ENCODE measurements around the gene CTCF. TPM values are rescaled to one million over a fixed set of nuclear protein-coding genes. Genes with fewer than 3 reads are reported as not detected.

The CTCF gene
- total RNA-seq, 4 donors from 2014 or later, result 36.2 to 50.1 (median 46.9) TPM

GRCh38 chr16:67666032-67666551, 103.8 kb downstream of the CTCF start:
- peaks cover 40% of the 10 kb centered on the region for H3K4me1 ChIP-seq
- peak overlapping the region; percentile 83 for H3K27ac ChIP-seq
- H3K4me3 ChIP-seq, result peak overlapping the region; percentile 91
- TF ChIP-seq POLR2AphosphoS5 (IDR thresholded peaks at IDR 0.05), result no peak
- peak in 1 of 2 donors; percentile 77 for DNase-seq (ENCODE audit: low spot score in 2 of 2)
- H3K9me3 ChIP-seq, result no peaks in the 10 kb centered on the region
- no peaks in the 10 kb centered on the region for H3K27me3 ChIP-seq
- WGBS, result 0% methylated on average over 2 of the region's 46 CpGs
- peaks cover 14% of the 10 kb centered on the region for H3K36me3 ChIP-seq

DNA sequence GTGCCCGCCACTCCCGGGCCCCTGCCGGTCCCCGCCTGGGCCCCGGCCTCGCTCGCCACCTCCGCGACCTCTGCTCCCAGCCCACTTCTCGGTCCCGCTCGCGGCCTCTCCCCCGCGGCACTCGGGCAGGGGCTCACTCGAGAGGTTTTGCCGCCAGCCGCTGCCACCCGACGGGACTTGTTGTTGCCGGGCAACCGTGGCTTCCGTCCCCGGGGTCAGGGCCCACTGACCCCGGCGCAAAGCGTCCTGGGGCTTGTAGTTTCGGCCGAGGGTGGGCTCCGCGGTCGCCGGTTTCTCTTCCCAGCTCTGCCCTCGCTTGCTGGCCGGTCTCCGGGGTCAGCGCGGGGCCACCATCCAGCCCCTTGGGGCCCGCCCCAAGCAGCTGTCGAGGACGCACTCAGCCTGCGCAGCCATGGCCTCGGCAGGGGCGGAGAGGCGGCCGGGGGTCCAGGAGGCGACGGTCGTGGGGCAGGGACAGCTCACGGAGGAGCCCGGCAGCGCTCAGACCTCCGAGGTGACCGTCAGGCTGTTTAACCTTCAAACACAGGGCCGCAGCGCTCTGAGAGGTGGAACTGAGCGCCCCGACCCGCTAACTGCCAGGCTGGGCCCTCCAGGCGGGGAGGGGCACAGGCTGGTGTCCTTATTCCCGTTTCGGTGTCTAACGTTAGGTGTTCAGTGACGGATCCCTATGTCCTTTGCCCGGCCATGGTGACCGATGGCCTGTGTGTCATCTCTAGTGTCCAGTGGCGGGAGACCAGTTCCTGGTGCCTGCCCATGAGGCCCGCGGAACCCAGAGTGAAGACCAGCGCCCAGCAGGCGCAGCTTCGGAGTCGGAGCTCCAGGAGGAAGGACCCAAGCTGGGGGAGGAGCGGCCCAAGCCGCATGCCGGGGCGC, 104.5 kb downstream of the CTCF start, which contains the start of the genes C16orf86 and ENKD1:
C16orf86 (plus strand) TSS at position 256 of the 894 bp plus-strand sequence; CDS start at position 413, 157 bp downstream.
ENKD1 (minus strand) TSS at position 192 of the 894 bp plus-strand sequence. CDS start 308 bp downstream, outside the sequence.
- H3K27me3 ChIP-seq, result no peaks in the 10 kb centered on the region
- 2% methylated on average over 13 of the region's 78 CpGs for WGBS
- peak within 1 kb of the TSS; percentile 91 for H3K4me3 ChIP-seq
- peak in 1 of 3 donors; percentile 9 for TF ChIP-seq POLR2AphosphoS5 (IDR thresholded peaks at IDR 0.05)
- no peak for TF ChIP-seq CTCF (IDR thresholded peaks at IDR 0.05)
- no peak for TF ChIP-seq POLR2A (IDR thresholded peaks at IDR 0.05)
- peak within 1 kb of the TSS; percentile 83 for H3K27ac ChIP-seq
- H3K9me3 ChIP-seq, result no peaks in the 10 kb centered on the region
- peaks cover 33% of the 10 kb centered on the region for H3K4me1 ChIP-seq
- DNase-seq (ENCODE audit: low spot score in 2 of 2), result peak; percentile 90 to 92
- peaks cover 14% of the 10 kb centered on the region for H3K36me3 ChIP-seq

DNA sequence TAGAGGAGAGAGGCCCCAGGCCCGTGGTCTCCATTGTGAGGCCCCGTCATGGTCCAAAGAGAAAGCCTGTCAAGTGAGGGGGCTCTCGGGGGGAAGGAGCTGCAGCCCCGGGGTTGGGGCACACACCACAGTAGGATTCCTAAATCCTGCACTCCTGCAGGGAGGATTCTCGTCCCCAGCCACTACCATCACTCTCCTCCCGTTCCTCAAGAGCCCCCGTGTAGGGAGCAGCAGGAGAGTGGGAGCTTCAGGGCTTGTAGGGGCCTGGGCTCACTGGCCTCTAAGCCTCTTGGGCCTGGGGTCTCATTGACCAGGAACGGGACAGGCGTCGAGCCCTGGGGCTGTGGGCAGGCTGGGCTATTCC, 105.1 kb downstream of the CTCF start:
- peak overlapping the region; percentile 91 for H3K4me3 ChIP-seq
- H3K4me1 ChIP-seq, result peaks cover 36% of the 10 kb centered on the region
- WGBS, result 9% methylated on average over 4 of the region's 10 CpGs
- no peak for TF ChIP-seq POLR2A (IDR thresholded peaks at IDR 0.05)
- no peak for TF ChIP-seq POLR2AphosphoS5 (IDR thresholded peaks at IDR 0.05)
- TF ChIP-seq CTCF (IDR thresholded peaks at IDR 0.05), result no peak
- TF ChIP-seq EP300 (IDR thresholded peaks at IDR 0.05), result no peak
- H3K9me3 ChIP-seq, result no peaks in the 10 kb centered on the region
- no peak for DNase-seq (ENCODE audit: low spot score in 2 of 2)
- H3K27ac ChIP-seq, result peak overlapping the region; percentile 83
- H3K36me3 ChIP-seq, result peaks cover 13% of the 10 kb centered on the region
- no peaks in the 10 kb centered on the region for H3K27me3 ChIP-seq

DNA sequence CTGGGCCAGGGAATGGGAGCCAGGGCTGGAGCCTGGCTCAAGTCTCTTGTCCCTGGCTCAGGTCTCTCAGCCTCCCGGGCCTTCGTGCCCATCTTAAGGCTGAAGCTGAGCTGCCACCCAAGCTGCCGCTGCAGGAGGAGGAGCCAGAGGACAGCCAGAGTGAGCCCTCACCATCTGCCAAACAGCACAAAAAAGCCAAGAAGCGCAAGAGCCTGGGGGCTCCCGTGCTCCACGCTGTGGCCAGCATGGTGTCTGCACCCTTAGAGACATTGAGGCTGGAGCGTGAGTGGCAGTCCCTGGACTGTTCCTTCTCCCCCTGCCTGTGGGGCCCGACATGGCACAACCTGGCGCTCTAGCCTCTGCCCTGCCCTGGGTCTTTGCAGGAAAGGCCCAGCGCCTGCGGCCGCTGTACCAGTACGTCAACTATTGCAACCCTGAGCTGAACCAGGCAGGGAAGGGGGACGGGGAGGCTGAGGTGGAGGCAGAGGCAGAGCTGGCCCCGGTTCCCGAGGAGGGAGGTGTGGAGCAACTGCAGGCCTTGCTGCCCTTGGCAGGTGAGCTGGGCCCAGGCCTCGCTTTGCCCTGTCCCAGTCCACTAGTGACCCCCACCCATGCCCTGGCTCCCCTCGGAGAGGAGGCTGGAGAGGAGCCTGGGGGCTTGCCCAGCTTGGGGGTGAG, 105.6 kb downstream of the CTCF start:
- peak overlapping the region; percentile 83 for H3K27ac ChIP-seq
- peak; percentile 80 to 91 for TF ChIP-seq CTCF (IDR thresholded peaks at IDR 0.05)
- no peak for TF ChIP-seq POLR2A (IDR thresholded peaks at IDR 0.05)
- TF ChIP-seq POLR2AphosphoS5 (IDR thresholded peaks at IDR 0.05), result no peak

GRCh38 chr16:67668495-67669157, 106.3 kb downstream of the CTCF start:
- peaks cover 3% of the 10 kb centered on the region for H3K36me3 ChIP-seq
- no peak overlapping the region for H3K4me3 ChIP-seq
- no peaks in the 10 kb centered on the region for H3K27me3 ChIP-seq
- no peak overlapping the region for H3K27ac ChIP-seq
- TF ChIP-seq POLR2AphosphoS5 (IDR thresholded peaks at IDR 0.05) (no peak), POLR2A (IDR thresholded peaks at IDR 0.05) (no peak), EP300 (IDR thresholded peaks at IDR 0.05) (no peak), CTCF (IDR thresholded peaks at IDR 0.05) (no peak)
- peaks cover 47% of the 10 kb centered on the region for H3K4me1 ChIP-seq
- WGBS, result 82% methylated on average over 6 of the region's 6 CpGs
- DNase-seq (ENCODE audit: low spot score in 2 of 2), result no peak
- H3K9me3 ChIP-seq, result no peaks in the 10 kb centered on the region

More for the DNA sequence above, 105.6 kb downstream of the CTCF start:
- Histone ChIP-seq H3K27me3 (no peaks in the 10 kb centered on the region), H3K4me1 (peaks cover 40% of the 10 kb centered on the region), H3K9me3 (no peaks in the 10 kb centered on the region), H3K36me3 (peaks cover 9% of the 10 kb centered on the region), H3K4me3 (peak overlapping the region; percentile 91)
- WGBS, result 18% methylated on average over 10 of the region's 18 CpGs
- peak in 1 of 2 donors; percentile 93 for DNase-seq (ENCODE audit: low spot score in 2 of 2)

Data from suprapubic skin (tissue), 4 donors.